ENCODE results near the gene PIK3AP1.

GRCh38 chr10:96595741-96596140 is 124.6 kb downstream of the PIK3AP1 start:
- no peak for TF ChIP-seq EZH2phosphoT487 (IDR thresholded peaks at IDR 0.05; ENCODE audit: borderline replicate concordance, low read depth)
- TF ChIP-seq, protein P1, sequence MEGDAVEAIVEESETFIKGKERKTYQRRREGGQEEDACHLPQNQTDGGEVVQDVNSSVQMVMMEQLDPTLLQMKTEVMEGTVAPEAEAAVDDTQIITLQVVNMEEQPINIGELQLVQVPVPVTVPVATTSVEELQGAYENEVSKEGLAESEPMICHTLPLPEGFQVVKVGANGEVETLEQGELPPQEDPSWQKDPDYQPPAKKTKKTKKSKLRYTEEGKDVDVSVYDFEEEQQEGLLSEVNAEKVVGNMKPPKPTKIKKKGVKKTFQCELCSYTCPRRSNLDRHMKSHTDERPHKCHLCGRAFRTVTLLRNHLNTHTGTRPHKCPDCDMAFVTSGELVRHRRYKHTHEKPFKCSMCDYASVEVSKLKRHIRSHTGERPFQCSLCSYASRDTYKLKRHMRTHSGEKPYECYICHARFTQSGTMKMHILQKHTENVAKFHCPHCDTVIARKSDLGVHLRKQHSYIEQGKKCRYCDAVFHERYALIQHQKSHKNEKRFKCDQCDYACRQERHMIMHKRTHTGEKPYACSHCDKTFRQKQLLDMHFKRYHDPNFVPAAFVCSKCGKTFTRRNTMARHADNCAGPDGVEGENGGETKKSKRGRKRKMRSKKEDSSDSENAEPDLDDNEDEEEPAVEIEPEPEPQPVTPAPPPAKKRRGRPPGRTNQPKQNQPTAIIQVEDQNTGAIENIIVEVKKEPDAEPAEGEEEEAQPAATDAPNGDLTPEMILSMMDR (IDR thresholded peaks at IDR 0.05): no peak
- TF ChIP-seq JUND (IDR thresholded peaks at IDR 0.05): no peak
- TF ChIP-seq NRF1 (IDR thresholded peaks at IDR 0.05; ENCODE audit: low read depth, low read length): no peak
- no peak for TF ChIP-seq MEF2A (IDR thresholded peaks at IDR 0.05; ENCODE audit: borderline replicate concordance, low read depth)
- no peak for TF ChIP-seq MAX (IDR thresholded peaks at IDR 0.05; ENCODE audit: low read depth)
- TF ChIP-seq TEAD4 (IDR thresholded peaks at IDR 0.05; ENCODE audit: borderline replicate concordance, insufficient read depth): no peak
- no peak for TF ChIP-seq EP300 (IDR thresholded peaks at IDR 0.05; ENCODE audit: borderline replicate concordance in 1 of 2, low read depth in 1 of 2, low read length in 1 of 2)
- TF ChIP-seq NFIC (IDR thresholded peaks at IDR 0.05; ENCODE audit: borderline replicate concordance): no peak
- TF ChIP-seq REST (IDR thresholded peaks at IDR 0.05; ENCODE audit: low read depth, low read length): no peak
- TF ChIP-seq SMC3 (IDR thresholded peaks at IDR 0.05; ENCODE audit: low read depth, low read length): no peak
